OCI-LY3 (cell line): ENCODE results near the gene PTPRM.

ENCODE experiments used
- CTCF ChIP-seq: fragments of 200-600, 300-600 bp; sonication (generic); IDR thresholded peaks from 2 replicates; pipeline ENCODE4 v1.5.1; 2014; ENCODE audit warnings: antibody characterized with exemption, low read length, low read depth
- EZH2phosphoT487 ChIP-seq: fragments of 200-600 bp; shearing (Covaris generic); IDR thresholded peaks from 2 replicates; pipeline ENCODE4 v1.6.1; 2018; ENCODE audit warnings: antibody characterized with exemption, mixed run types, low read depth

- no peak for TF ChIP-seq CTCF
- TF ChIP-seq EZH2phosphoT487: no peak
Observed at GRCh38 chr18:7749510-7749981, 182.4 kb downstream of the PTPRM start.
